Uterus (tissue), 4 donors: ENCODE results near the gene OTUD4. TPM values are rescaled to one million over a fixed set of nuclear protein-coding genes. Genes with fewer than 3 reads are reported as not detected.
"Not testable (repeated sequence)": the region's sequence is repeated elsewhere in the genome, so short reads cannot be mapped to it uniquely, and the experiment has no call there.

Source experiments
- DNase-seq, 2 donors: peaks; one replicate each; pipeline ENCODE4 v3.0.0-alpha.2; 2019 to 2020
- H3K27ac ChIP-seq, 2 donors: fragments of 200-600 bp; sonication (generic); 1 replicate in 1 of 2; 2 replicates in 1 of 2; pipeline ENCODE4 v1.5.1; 2016 to 2018
- H3K27me3 ChIP-seq, 2 donors: fragments of 200-600 bp; sonication (generic); one replicate each; pipeline ENCODE4 v1.5.1; 2018 to 2019; ENCODE audit warnings: control low read depth in 1 of 2
- H3K36me3 ChIP-seq, 2 donors: fragments of 200-600 bp; sonication (generic); one replicate each; pipeline ENCODE4 v1.5.1; 2019; ENCODE audit warnings: control low read depth in 1 of 2
- H3K4me1 ChIP-seq, 2 donors: fragments of 200-600 bp; sonication (generic); one replicate each; pipeline ENCODE4 v1.5.1; 2018 to 2019; ENCODE audit warnings: control low read depth in 1 of 2
- H3K4me3 ChIP-seq, 2 donors: fragments of 200-600 bp; sonication (generic); 1 replicate in 1 of 2; 2 replicates in 1 of 2; pipeline ENCODE4 v1.5.1; 2018 to 2019; ENCODE audit warnings: mild to moderate bottlenecking in 1 of 2
- H3K9me3 ChIP-seq, 2 donors: fragments of 200-600 bp; sonication (generic); one replicate each; pipeline ENCODE4 v1.5.1; 2019; ENCODE audit warnings: control low read depth in 1 of 2
- CTCF ChIP-seq, 4 experiments: fragments of 200-600 bp in 2 of 4; fragments of 450-650 bp in 2 of 4; sonication (generic) in 2 of 4; IDR thresholded peaks; one replicate each; pipeline ENCODE4 v1.5.1; 2016 to 2019; ENCODE audit warnings: antibody characterized with exemption in 4 of 4, mild to moderate bottlenecking in 2 of 4, moderate library complexity in 1 of 4
- POLR2A ChIP-seq, 2 donors: fragments of 450-650 bp; IDR thresholded peaks; one replicate each; pipeline ENCODE4 v1.6.1; 2016; ENCODE audit warnings: antibody characterized with exemption in 2 of 2, mild to moderate bottlenecking in 1 of 2, moderate library complexity in 1 of 2
- intact Hi-C: fragments of 100-400 bp; cut with DNase I; formaldehyde crosslinking; loops from one replicate; pipeline ENCODE4 v1.15.1; 2023; ENCODE audit warnings: low total_unique reads
- total RNA-seq, 4 donors: library from RNA; depleted of rRNA in 3 of 4; stranded (reverse); fragments of >200 nt in 3 of 4; gene quantifications; one replicate each; pipeline versions ENCODE4 v1.1.0 to v1.2.4, GENCODE V29; 2014 to 2023
- donor health status: DM: yes; HTN: yes; CAD: no.

The OTUD4 gene
- total RNA-seq, result 10 to 100 TPM; 12.3 to 59.5 (median 31.9) TPM

GRCh38 chr4:145180298-145181090 is at the start of gene OTUD4:
Gene OTUD4 (minus strand): TSS chr4:145180589. CDS start chr4:145179973, 616 bp downstream.
- intact Hi-C loops, result no loop called here
- Histone ChIP-seq H3K36me3 (no peaks in the 10 kb centered on the region), H3K9me3 (no peaks in the 10 kb centered on the region), H3K27ac (peak within 1 kb of the TSS; percentile 99 to 100), H3K4me1 (peaks cover 5 to 8% of the 10 kb centered on the region in 2 donors), H3K27me3 (no peaks in the 10 kb centered on the region), H3K4me3 (peak within 1 kb of the TSS; percentile 87 to 98)
- TF ChIP-seq POLR2A (IDR thresholded peaks at IDR 0.05) (peak; percentile 41 to 76), CTCF (IDR thresholded peaks at IDR 0.05) (peak in 3 of 4 experiments; percentile 22 to 28 (median 23))
- peak; percentile 94 to 95 for DNase-seq

GRCh38 chr4:145223228-145223627 is 42.8 kb upstream of the OTUD4 start:
- H3K27ac ChIP-seq, H3K27me3 ChIP-seq, H3K36me3 ChIP-seq, intact Hi-C loops, H3K4me3 ChIP-seq, H3K9me3 ChIP-seq, H3K4me1 ChIP-seq, DNase-seq: not testable (repeated sequence)

- intact Hi-C loops, result not testable (repeated sequence)
Measured at GRCh38 chr4:145221529-145221928, 41.1 kb upstream of the OTUD4 start.

GRCh38 chr4:145219090-145219489 is 38.7 kb upstream of the OTUD4 start:
- Histone ChIP-seq H3K27me3 (no peaks in the 10 kb centered on the region), H3K4me3 (no peak overlapping the region), H3K4me1 (no peaks in the 10 kb centered on the region), H3K36me3 (no peaks in the 10 kb centered on the region), H3K9me3 (no peaks in the 10 kb centered on the region), H3K27ac (no peak overlapping the region)
- DNase-seq, result no peak
- intact Hi-C loops, result no loop called here
- no peak for TF ChIP-seq CTCF (IDR thresholded peaks at IDR 0.05)
- no peak for TF ChIP-seq POLR2A (IDR thresholded peaks at IDR 0.05)

More at GRCh38 chr4:145221529-145221928, 41.1 kb upstream of the OTUD4 start:
- H3K36me3 ChIP-seq, H3K4me1 ChIP-seq, H3K9me3 ChIP-seq, H3K27ac ChIP-seq, H3K27me3 ChIP-seq, H3K4me3 ChIP-seq, DNase-seq: not testable (repeated sequence)

GRCh38 chr4:145218251-145218650 is 37.9 kb upstream of the OTUD4 start:
- Histone ChIP-seq H3K27ac (no peak overlapping the region), H3K36me3 (no peaks in the 10 kb centered on the region), H3K4me3 (no peak overlapping the region), H3K27me3 (no peaks in the 10 kb centered on the region), H3K4me1 (no peaks in the 10 kb centered on the region), H3K9me3 (no peaks in the 10 kb centered on the region)
- TF ChIP-seq POLR2A (IDR thresholded peaks at IDR 0.05), result no peak
- intact Hi-C loops, result no loop called here
- DNase-seq, result no peak

GRCh38 chr4:145217349-145217748 is 37.0 kb upstream of the OTUD4 start:
- H3K27ac ChIP-seq, result peak overlapping the region in 1 of 2 donors; percentile 29
- H3K4me3 ChIP-seq, result no peak overlapping the region
- intact Hi-C loops, result no loop called here
- H3K9me3 ChIP-seq, result no peaks in the 10 kb centered on the region
- H3K36me3 ChIP-seq, result no peaks in the 10 kb centered on the region
- no peak for TF ChIP-seq POLR2A (IDR thresholded peaks at IDR 0.05)
- TF ChIP-seq CTCF (IDR thresholded peaks at IDR 0.05), result no peak
- no peak for DNase-seq
- no peaks in the 10 kb centered on the region for H3K4me1 ChIP-seq
- no peaks in the 10 kb centered on the region for H3K27me3 ChIP-seq
